ENCODE data around the gene SLC1A3. TPM values are rescaled to one million over a fixed set of nuclear protein-coding genes. Genes with fewer than 3 reads are reported as not detected.
"Not testable (repeated sequence)": the region's sequence is repeated elsewhere in the genome, so short reads cannot be mapped to it uniquely, and the experiment has no call there.

SLC1A3 gene
- total RNA-seq, 1 experiment from 2014 or later = 9.6 TPM

DNA sequence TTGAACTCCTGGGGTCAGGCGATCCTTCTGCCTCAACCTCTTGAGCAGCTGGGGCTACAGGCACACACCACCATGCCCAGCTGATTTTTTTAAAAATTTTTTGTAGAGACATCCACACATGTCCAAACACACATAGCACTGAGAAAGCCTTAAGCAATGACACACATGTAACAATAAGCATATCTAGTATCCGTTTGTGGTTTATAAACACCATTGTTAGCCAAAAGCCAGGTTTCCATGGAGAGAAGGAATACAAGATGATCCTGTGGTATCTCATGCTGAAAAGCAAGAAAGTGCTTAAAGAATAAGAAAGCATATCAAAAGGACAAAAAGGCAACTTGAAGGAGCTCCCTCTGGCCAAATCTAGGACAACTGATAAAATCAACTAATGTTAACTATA, 29.7 kb upstream of the SLC1A3 start:
- H3K36me3 Mint-ChIP-seq (ENCODE audit: insufficient read depth, unreplicated experiment) = no peaks in the 10 kb centered on the region
- ChIA-PET CTCF (interaction anchor here (0.7 to 1.1 kb wide), 2 partner anchors 10 to 47 kb away, joined by 3 to 4 read pairs; no protein-coding TSS in a partner anchor), POLR2A (interaction anchor here (0.6 to 2.2 kb wide), 4 partner anchors 9 to 339 kb away, joined by 3 to 12 read pairs (median 3); no protein-coding TSS in a partner anchor)
- H3K27ac Mint-ChIP-seq (ENCODE audit: low read depth, unreplicated experiment) = no peak overlapping the region
- no peak for TF ChIP-seq CTCF (IDR thresholded peaks at IDR 0.05; ENCODE audit: unreplicated experiment)
- no peak for DNase-seq (ENCODE audit: unreplicated experiment)
- intact Hi-C loops (cut with micrococcal nuclease) = no loop called here
- BruUV-seq (replicated peaks) = no TSS peak
- H3K27me3 Mint-ChIP-seq (ENCODE audit: insufficient read depth, unreplicated experiment) = no peaks in the 10 kb centered on the region
- H3K9me3 Mint-ChIP-seq (ENCODE audit: unreplicated experiment) = no peaks in the 10 kb centered on the region
- peaks cover 10% of the 10 kb centered on the region for H3K4me1 Mint-ChIP-seq (ENCODE audit: insufficient read depth, unreplicated experiment)
- H3K4me3 Mint-ChIP-seq (ENCODE audit: unreplicated experiment) = no peak overlapping the region

GRCh38 chr5:36579858-36580257, 26.5 kb upstream of the SLC1A3 start:
- intact Hi-C loops (cut with micrococcal nuclease); CTCF ChIA-PET; POLR2A ChIA-PET; DNase-seq (ENCODE audit: unreplicated experiment); H3K27ac Mint-ChIP-seq (ENCODE audit: low read depth, unreplicated experiment); H3K36me3 Mint-ChIP-seq (ENCODE audit: insufficient read depth, unreplicated experiment); BruUV-seq (replicated peaks); H3K4me1 Mint-ChIP-seq (ENCODE audit: insufficient read depth, unreplicated experiment); H3K4me3 Mint-ChIP-seq (ENCODE audit: unreplicated experiment); H3K27me3 Mint-ChIP-seq (ENCODE audit: insufficient read depth, unreplicated experiment); H3K9me3 Mint-ChIP-seq (ENCODE audit: unreplicated experiment): not testable (repeated sequence)

DNA sequence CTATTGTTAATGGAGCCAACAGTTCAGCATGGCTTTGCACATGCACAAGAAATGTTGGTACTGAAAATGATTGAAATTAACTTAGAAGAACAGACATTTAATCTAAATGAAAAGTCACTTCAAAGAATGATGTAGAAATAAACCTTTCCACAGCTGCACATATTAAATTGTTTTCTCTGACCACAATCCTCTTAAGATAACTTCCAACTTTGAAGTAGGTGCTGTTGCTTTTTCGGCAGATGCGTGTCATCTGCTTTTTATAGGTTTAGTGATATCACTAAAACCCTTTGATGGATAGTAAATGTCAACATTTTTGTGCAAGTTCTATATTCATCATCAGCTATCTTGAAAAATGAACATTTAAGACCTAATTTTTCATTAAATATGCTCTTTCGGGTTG, 25.3 kb upstream of the SLC1A3 start:
- BruUV-seq (replicated peaks) = no TSS peak
- Mint-ChIP-seq H3K4me3 (ENCODE audit: unreplicated experiment) (no peak overlapping the region), H3K9me3 (ENCODE audit: unreplicated experiment) (no peaks in the 10 kb centered on the region), H3K27me3 (ENCODE audit: insufficient read depth, unreplicated experiment) (no peaks in the 10 kb centered on the region), H3K27ac (ENCODE audit: low read depth, unreplicated experiment) (no peak overlapping the region), H3K36me3 (ENCODE audit: insufficient read depth, unreplicated experiment) (no peaks in the 10 kb centered on the region), H3K4me1 (ENCODE audit: insufficient read depth, unreplicated experiment) (no peaks in the 10 kb centered on the region)
- DNase-seq (ENCODE audit: unreplicated experiment) = no peak
- POLR2A ChIA-PET = no interaction called here
- intact Hi-C loops (cut with micrococcal nuclease) = no loop called here
- CTCF ChIA-PET = interaction anchor here (0.6 to 0.7 kb wide), 2 partner anchors 10 to 116 kb away, joined by 3 to 4 read pairs; no protein-coding TSS in a partner anchor
- TF ChIP-seq CTCF (IDR thresholded peaks at IDR 0.05; ENCODE audit: unreplicated experiment) = no peak

- intact Hi-C loops (cut with micrococcal nuclease) = no loop called here
- no peaks in the 10 kb centered on the region for H3K36me3 Mint-ChIP-seq (ENCODE audit: insufficient read depth, unreplicated experiment)
- no peak for DNase-seq (ENCODE audit: unreplicated experiment)
These were observed 22.2 kb upstream of the SLC1A3 start for GRCh38 chr5:36584009-36584875.

More at GRCh38 chr5:36584009-36584875, 22.2 kb upstream of the SLC1A3 start:
- Mint-ChIP-seq H3K27me3 (ENCODE audit: insufficient read depth, unreplicated experiment) (no peaks in the 10 kb centered on the region), H3K4me3 (ENCODE audit: unreplicated experiment) (no peak overlapping the region), H3K4me1 (ENCODE audit: insufficient read depth, unreplicated experiment) (no peaks in the 10 kb centered on the region), H3K27ac (ENCODE audit: low read depth, unreplicated experiment) (no peak overlapping the region), H3K9me3 (ENCODE audit: unreplicated experiment) (no peaks in the 10 kb centered on the region)
- BruUV-seq (replicated peaks) = no TSS peak
- ChIA-PET POLR2A (no interaction called here), CTCF (interaction anchor here (0.5 to 1.1 kb wide), 2 partner anchors 22 to 63 kb away, joined by 5 to 6 read pairs; no protein-coding TSS in a partner anchor)
- no peak for TF ChIP-seq CTCF (IDR thresholded peaks at IDR 0.05; ENCODE audit: unreplicated experiment)
